Esophagus squamous epithelium (tissue), 4 donors: ENCODE measurements around the gene SSH2.

Experiments used
- CTCF ChIP-seq, 6 experiments: fragments of 450-650 bp in 4 of 6; fragments of 200-600 bp in 2 of 6; sonication (generic) in 2 of 6; IDR thresholded peaks; one replicate each; pipeline ENCODE4 v1.5.1; 2016 to 2019; ENCODE audit warnings: antibody characterized with exemption in 6 of 6, mild to moderate bottlenecking in 4 of 6, moderate library complexity in 4 of 6
- POLR2A ChIP-seq, 4 donors: fragments of 450-650 bp; IDR thresholded peaks; one replicate each; pipeline ENCODE4 v1.6.1; 2017; ENCODE audit warnings: antibody characterized with exemption in 4 of 4, mild to moderate bottlenecking in 4 of 4, moderate library complexity in 3 of 4

GRCh38 chr17:29592850-29593551 lies 337.0 kb downstream of the SSH2 start, which contains the start of gene ANKRD13B:
- TF ChIP-seq CTCF (IDR thresholded peaks at IDR 0.05) = no peak
- no peak for TF ChIP-seq POLR2A (IDR thresholded peaks at IDR 0.05)
